GM19324 (cell line): ENCODE results near the gene MINAR1.
"Not testable (repeated sequence)": the region's sequence is repeated elsewhere in the genome, so short reads cannot be mapped to it uniquely, and the experiment has no call there.

Experiments
- ATAC-seq: cut with Tn5 transposase; IDR thresholded peaks from one replicate; pipeline ENCODE4 v1.9.1; 2021; ENCODE audit warnings: mild to moderate bottlenecking, moderate library complexity; ENCODE audit not compliant: unreplicated experiment, low FRiP score

The MINAR1 gene

DNA sequence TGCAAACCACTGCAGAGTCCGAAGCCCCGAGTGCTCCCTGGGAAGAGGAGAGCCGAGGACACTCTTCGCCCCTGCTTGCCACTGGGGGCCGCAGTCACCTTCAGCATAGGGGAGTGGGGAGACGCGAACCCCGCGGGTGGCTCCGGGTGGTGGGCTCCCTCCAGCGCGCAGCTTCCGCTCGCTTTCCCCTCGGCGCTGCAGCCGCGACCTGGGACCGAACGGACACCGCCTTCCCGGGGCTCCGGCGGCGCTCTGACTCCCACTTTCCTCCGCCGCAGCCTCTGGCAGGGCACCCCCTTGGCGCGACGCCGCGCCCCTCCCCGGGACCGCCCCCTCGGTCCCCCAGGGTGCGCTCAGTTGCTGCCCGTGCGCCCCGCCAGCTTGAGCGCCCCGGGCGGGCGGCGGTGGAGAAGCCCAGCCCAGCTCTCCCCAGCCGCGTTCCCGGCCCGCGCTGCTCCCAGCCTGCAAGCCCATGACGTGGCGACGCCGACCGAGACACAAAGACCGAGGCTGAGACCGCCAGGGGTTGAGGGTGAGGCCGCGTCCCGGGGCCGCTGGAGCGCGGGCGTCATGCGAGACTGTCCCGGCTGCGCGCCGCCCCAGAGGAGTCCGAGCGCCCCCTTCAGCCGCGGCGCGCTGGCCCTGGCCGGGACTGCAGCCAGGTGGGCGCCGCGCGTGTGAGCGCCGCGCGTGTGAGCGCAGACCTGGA is at the start of gene MINAR1:
Gene MINAR1 (plus strand): TSS at position 701 of the 709 bp plus-strand sequence. CDS start 23,812 bp downstream, outside the sequence.
- ATAC-seq = no peak

- ATAC-seq = no peak
Observed at GRCh38 chr15:79394231-79394630, 37.9 kb upstream of the MINAR1 start.

- ATAC-seq = no peak
Observed at GRCh38 chr15:79396850-79397249, 35.3 kb upstream of the MINAR1 start.

DNA sequence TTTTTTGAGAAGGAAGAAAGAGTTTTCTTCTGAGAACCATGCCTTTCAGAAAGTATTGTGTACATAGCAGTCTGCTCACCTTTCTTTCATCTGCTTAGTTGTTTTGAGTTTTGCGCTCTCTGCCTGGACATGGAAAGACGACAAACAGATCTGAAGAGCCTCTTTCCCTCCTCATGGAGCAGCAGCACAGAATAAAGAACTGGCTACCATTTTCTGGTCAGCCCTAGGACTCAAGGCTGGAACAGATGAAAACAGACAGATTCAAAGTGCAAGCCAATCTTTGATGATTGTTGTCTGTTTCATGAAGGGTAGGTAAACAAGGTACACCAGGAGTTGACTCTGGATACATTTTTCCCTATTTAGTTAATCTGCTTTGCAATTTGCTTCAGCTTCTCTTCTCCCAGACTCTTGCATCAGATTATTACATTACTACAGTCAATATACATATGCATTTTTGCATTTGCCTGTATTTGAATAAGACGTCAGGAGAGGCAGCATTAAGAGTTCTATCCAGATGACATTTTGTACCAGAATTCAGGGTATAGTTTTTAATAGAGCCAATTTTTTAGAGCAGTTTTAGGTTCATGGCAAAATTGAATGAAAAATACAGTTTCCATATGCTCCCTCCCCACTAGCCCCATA is 34.7 kb upstream of the MINAR1 start:
- no peak for ATAC-seq

DNA sequence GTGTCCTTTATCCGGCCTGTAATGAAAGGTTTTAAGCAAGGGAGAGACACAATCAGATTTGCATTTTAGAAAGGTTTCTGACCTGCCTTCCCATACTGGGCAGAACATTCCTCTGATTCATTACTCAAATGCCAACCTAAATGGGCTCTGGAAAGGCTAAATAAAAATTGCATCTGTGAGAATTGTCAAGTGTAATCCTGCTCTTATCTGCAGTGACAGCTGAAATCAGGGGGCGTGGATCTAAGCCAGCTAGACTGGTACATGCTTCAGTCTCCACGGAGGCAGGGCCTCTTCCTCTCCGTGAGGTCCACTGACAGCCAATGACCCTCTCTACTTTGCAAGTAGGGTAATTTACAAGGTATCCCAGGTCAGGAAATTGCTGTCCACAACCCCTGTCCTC is 32.5 kb upstream of the MINAR1 start:
- no peak for ATAC-seq

- ATAC-seq = no peak
Observed at GRCh38 chr15:79400650-79401049, 31.5 kb upstream of the MINAR1 start.

DNA sequence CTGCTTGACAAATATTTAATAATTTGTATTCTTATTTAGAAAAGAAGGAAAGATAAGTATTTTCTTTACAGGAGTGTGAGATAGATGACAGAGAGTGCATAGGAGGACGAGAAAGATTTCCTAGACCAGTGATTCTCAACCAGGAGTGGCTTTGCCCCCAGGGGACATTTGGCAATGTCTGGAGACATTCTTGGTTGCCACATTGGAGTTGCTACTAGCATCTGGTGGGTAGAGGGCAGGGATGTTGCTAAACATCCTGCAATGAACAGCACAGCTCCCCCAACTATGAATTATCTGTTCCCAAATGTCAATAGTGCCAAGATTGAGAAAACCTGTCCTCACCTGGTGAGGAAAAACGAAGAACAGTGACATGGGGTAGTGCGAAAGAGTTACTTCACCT is 30.8 kb upstream of the MINAR1 start:
- ATAC-seq = no peak

DNA sequence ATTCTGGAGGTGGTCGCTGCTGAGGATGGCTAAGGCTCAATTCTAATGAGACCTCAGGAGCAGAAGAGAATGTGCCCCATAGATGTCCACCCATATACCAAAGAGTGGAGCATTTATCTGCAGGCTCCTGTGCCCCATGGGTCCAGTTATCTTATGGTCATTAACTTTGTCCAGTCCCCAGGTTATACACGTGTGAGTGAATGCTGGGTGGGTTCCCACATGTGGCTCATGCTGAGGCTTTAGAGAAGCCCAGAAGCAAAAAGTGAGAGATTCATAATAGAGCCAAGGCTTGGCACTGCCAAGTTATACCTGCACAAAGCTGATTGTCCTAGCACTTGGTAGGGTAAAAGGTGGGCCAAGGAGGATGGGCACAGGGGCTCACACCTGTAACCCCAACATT is 30.0 kb upstream of the MINAR1 start:
- no peak for ATAC-seq

DNA sequence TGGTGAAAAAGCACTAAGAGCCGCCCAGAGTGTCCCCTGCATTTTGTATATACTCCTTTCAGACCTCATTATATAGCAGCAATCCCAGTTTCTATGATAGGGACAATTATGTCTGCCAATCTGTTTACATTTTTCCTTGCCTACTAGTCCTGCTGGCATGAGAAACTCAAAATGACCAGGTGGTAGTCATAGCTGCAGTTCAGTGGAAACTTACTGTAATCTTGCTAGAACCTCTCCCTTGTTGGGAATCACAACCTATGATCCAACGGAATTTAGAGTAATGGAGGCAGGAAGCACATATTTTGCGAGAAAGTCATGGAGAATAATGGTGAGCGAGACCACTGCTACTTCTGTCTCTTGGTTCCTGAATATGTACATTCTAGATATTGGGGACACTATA is 28.6 kb upstream of the MINAR1 start:
- ATAC-seq = no peak

- ATAC-seq = no peak
Observed at GRCh38 chr15:79406210-79406609, 25.9 kb upstream of the MINAR1 start.

GRCh38 chr15:79408041-79408440 is 24.1 kb upstream of the MINAR1 start:
- no peak for ATAC-seq

DNA sequence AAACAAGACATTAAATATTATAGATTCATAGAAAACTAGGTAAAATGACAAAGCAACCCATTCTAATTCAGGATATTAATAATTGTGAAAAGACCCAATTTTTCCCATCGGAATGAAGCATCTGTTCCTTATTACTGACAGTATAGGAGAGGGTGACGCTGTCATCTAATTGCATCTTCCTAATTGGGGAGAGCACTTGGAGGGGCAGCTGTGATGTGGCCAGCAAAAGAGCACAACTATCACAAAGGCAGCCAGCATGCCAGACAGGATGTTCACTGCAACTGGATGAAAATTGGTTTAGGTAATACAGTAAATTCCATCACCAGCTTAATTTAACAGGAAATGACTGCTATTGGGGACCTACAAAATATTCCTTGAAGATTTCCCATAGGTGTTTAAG is 21.9 kb upstream of the MINAR1 start:
- ATAC-seq = no peak

DNA sequence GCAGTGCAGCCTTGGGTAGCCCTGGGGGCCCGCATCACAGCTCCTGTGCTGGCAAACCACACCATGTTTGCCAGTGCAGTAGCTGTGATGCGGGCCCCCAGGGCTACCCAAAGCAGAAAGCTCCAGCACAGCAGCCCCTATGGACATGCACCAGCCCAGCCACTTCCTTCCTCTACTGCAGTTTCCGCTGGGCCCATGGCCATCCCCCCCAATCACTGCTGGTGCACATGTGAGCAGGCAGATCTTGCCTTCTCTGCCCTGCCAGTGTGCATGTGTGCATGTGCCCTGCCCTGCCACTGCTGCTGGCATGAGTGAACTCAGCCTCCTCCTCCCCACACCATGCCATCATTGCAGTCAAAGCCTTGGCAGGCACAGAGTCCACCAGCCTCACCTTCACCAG is 20.1 kb upstream of the MINAR1 start:
- ATAC-seq = no peak

GRCh38 chr15:79412429-79412828 is 19.7 kb upstream of the MINAR1 start:
- ATAC-seq = no peak

DNA sequence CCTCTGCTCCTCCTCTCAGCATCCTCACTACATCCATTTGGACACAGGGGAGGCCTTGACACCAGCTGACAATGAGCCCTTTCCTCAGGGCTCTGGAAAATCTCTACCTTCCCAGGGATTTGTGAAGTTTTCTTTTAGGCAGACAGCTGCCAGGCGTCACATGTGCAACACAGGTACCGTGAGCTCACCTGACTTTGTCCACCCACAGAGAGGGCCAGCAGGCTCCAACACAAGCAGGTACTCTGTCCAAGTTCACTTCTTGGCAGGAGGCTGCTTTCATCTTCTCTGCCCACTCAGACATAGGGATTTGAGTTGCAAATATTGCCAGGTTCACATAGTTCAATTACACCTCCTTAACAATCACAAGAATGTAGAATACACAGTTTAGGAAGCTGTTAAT is 15.3 kb upstream of the MINAR1 start:
- ATAC-seq = no peak

DNA sequence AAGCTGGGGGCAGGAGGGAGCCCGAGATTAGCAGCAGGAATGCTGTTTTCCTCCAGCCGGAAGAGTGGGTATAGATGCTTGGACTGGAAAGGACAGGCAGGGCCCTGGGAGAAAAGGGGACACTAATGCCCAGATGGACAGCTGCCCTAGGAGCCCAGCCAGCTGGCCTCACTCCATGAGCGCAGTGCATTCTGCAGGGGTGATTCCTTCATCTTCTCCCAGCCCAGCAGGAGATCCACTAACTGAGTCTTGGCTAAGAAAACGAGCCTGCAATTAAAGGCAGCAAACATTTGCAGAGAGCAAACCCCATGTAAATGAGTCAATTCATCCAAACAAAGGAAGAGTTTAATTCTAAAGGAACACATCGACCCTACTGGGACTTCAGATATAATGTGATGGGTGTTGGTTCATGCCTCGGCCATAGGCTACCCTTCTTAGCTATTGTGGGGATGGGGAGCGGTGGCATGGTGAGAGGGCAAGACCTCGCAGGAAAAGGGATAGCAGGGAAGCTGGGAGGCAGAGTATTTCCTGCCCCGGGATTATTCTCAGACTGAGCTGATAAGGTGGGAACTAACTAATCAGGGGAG is 13.3 kb upstream of the MINAR1 start:
- no peak for ATAC-seq

DNA sequence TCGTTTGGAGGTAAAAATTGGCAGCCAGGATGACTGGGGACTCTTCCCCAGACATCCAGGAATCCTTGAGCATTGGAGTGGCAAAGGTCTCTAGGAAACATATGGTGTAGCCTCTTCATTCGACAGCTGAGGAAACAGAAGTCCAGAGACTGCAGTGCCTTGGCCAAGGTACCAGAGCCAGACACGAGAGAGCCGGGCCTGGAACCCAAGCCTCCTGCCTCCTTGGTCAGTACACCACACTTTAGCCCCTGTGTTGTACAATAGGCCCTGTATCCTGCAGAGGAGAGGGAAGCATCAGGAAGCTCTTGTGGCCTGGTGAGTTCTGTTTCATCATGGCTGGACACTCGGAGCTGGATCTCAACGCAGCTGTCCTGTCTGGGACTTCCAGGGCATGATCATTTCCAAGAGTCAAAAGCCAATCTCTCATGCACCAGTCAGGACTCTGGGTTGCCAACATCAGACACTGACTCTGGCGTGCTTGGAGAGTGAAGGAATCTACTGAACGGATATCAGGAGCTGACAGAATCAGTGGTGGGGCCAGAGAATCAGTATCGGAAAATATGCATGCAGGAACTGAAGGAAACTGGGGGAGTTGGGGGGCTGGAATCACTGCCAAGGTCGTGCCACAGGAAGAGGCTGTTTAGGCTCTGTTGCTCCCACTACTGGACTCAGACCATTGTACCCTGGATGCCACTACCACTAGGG is 6.4 kb upstream of the MINAR1 start:
- no peak for ATAC-seq

- ATAC-seq = not testable (repeated sequence)
Observed at GRCh38 chr15:79426899-79427298, 5.2 kb upstream of the MINAR1 start.

GRCh38 chr15:79427781-79428598 is 4.1 kb upstream of the MINAR1 start:
- no peak for ATAC-seq

- ATAC-seq = no peak
Observed at GRCh38 chr15:79430901-79431635, 1.1 kb upstream of the MINAR1 start.
